ENCODE measurements around the gene CD63. TPM values are rescaled to one million over a fixed set of nuclear protein-coding genes. Genes with fewer than 3 reads are reported as not detected.
A peak's percentile ranks its signal among the peaks of the same experiment; 100 is the strongest.

Gene CD63
- total RNA-seq, 1 experiment from 2014 or later: 367 TPM

DNA sequence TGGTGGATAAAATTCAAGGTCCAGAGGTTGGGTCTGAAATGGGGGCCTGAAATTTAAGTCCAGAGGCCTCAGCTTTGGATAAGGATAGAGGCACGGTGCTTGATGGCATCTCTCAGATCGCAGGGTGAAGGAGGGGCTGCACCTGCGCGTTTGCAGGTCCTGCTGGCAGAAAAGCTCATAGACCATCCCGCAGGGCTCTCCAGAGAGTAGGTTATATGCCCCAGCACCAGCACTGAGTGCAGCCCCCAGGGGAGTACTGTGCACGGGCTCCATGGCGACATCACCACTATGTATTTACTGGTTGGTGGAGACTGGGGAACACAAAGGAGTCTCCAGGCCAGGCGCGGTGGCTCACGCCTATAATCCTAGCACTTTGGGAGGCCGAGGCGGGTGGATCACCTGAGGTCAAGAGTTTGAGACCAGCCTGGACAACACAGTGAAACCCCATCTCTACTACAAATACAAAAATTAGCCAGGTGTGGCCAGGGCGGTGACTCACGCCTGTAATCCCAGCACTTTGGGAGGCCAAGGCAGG lies 4.3 kb upstream of the CD63 start:
- TF ChIP-seq, protein P1, sequence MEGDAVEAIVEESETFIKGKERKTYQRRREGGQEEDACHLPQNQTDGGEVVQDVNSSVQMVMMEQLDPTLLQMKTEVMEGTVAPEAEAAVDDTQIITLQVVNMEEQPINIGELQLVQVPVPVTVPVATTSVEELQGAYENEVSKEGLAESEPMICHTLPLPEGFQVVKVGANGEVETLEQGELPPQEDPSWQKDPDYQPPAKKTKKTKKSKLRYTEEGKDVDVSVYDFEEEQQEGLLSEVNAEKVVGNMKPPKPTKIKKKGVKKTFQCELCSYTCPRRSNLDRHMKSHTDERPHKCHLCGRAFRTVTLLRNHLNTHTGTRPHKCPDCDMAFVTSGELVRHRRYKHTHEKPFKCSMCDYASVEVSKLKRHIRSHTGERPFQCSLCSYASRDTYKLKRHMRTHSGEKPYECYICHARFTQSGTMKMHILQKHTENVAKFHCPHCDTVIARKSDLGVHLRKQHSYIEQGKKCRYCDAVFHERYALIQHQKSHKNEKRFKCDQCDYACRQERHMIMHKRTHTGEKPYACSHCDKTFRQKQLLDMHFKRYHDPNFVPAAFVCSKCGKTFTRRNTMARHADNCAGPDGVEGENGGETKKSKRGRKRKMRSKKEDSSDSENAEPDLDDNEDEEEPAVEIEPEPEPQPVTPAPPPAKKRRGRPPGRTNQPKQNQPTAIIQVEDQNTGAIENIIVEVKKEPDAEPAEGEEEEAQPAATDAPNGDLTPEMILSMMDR (conservative IDR thresholded peaks at IDR 0.05; ENCODE audit: low read depth, low read length): no peak
- TF ChIP-seq EZH2 (IDR thresholded peaks at IDR 0.05; ENCODE audit: borderline replicate concordance, low read depth, low read length, poor library complexity, severe bottlenecking): no peak
- Histone ChIP-seq H3K4me3 (ENCODE audit: low read depth, low read length, poor library complexity, severe bottlenecking) (no peak overlapping the region), H3K4me1 (ENCODE audit: insufficient read depth, low read length, poor library complexity, severe bottlenecking) (peaks cover 25% of the 10 kb centered on the region), H3K27ac (ENCODE audit: low read depth, low read length, poor library complexity, severe bottlenecking) (no peak overlapping the region), H3K9me3 (ENCODE audit: low read depth, low read length, poor library complexity, severe bottlenecking) (no peaks in the 10 kb centered on the region), H3K27me3 (replicated peaks; ENCODE audit: insufficient read depth, low read depth, low read length, poor library complexity) (no peaks in the 10 kb centered on the region), H3K36me3 (ENCODE audit: insufficient read depth, low read length, poor library complexity, severe bottlenecking) (no peaks in the 10 kb centered on the region)
- DNase-seq (ENCODE audit: low spot score): no peak
- BruUV-seq (replicated peaks): no TSS peak
- ChIA-PET CTCF (no interaction called here), POLR2A (ENCODE audit: low non-redundant PET) (no interaction called here)
- intact Hi-C loops (cut with micrococcal nuclease; ENCODE audit: unreplicated experiment): no loop called here

DNA sequence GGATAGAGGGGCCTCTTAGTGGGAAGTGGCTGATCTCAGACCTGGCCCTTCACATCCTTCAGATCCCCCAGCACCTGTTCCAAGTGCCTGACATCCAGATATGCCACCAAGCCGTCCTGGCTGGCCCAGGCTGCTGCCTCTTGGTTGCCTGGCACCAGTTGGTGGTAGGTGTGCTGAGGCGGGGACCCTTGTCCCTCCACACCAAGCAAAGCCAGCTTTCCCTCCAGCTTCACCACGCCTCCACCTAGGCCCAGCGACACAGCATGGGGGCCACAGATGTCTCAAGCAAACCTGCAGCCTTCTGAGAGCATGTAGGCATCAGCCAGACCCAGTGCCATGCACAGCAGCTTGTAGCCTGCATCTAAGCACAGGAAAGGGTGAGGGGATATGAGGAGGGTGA lies 3.5 kb upstream of the CD63 start:
- CTCF ChIA-PET: no interaction called here

DNA sequence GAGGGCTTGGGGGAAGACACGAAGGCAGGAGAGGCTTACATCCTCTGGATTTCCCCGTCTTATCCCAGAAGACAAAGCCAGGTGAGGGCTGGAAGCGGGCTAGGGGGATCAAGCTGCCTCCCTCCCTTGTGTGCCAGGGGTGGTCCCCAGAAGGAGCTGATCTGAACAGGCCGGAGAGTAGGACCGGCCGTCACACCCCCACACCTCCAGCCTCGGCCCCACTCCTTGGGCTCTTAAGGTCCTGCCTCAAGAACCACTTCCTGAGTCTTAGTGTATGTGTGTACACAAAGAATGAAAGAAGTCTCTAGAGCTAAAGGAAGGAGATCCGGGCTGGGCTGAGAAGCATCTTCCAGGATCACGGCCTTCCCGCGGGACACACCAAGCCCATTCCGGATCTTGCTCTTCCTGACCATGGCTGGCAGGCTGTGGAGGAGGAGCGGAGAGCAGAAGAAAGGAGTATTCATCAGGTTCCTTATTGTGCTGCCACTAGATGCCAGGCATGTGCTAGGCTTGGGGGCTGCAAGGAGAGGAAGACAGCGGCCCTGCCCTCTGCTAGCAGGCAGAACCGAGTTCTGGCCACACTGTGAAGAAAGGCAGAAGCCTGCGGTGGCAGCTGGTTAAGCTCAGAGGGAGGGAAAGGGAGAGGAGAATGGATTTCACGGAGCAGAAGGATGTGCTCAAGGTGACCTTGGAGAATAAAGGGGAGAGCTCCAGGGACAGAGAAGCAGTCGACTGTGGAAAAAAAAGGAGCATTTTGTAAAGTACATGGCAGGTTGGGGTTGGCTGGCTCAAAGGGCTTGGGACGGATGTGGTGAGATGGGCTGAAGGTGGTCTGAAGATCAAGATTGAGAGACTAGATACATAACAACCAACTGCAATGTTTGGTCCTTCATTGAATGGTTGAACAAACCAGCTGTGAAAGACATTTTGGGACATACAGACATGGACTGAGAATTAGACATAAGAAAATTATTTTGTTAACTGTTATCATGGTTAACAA lies 1.3 kb upstream of the CD63 start:
- POLR2A ChIA-PET (ENCODE audit: low non-redundant PET): no interaction called here
- no peaks in the 10 kb centered on the region for H3K27me3 ChIP-seq (replicated peaks; ENCODE audit: insufficient read depth, low read depth, low read length, poor library complexity)
- TSS peak; percentile 60 for BruUV-seq (replicated peaks)
- no peak for DNase-seq (ENCODE audit: low spot score)
- peak overlapping the region; percentile 85 for H3K4me3 ChIP-seq (ENCODE audit: low read depth, low read length, poor library complexity, severe bottlenecking)
- H3K36me3 ChIP-seq (ENCODE audit: insufficient read depth, low read length, poor library complexity, severe bottlenecking): peaks cover 26% of the 10 kb centered on the region
- H3K9me3 ChIP-seq (ENCODE audit: low read depth, low read length, poor library complexity, severe bottlenecking): no peaks in the 10 kb centered on the region
- H3K27ac ChIP-seq (ENCODE audit: low read depth, low read length, poor library complexity, severe bottlenecking): peak overlapping the region; percentile 92
- peaks cover 12% of the 10 kb centered on the region for H3K4me1 ChIP-seq (ENCODE audit: insufficient read depth, low read length, poor library complexity, severe bottlenecking)
- CTCF ChIA-PET: interaction anchor here (0.6 to 1.7 kb wide), 3 partner anchors 9 to 73 kb away, joined by 4 to 12 read pairs (median 4); no protein-coding TSS in a partner anchor
- intact Hi-C loops (cut with micrococcal nuclease; ENCODE audit: unreplicated experiment): no loop called here
- TF ChIP-seq, protein P1 (conservative IDR thresholded peaks at IDR 0.05; ENCODE audit: low read depth, low read length): 0 out of 2 replicates have a peak, but pooled peaks have one; percentile 20
- no peak for TF ChIP-seq EZH2 (IDR thresholded peaks at IDR 0.05; ENCODE audit: borderline replicate concordance, low read depth, low read length, poor library complexity, severe bottlenecking)

More for the DNA sequence above, 3.5 kb upstream of the CD63 start:
- Histone ChIP-seq H3K4me3 (ENCODE audit: low read depth, low read length, poor library complexity, severe bottlenecking) (no peak overlapping the region), H3K27me3 (replicated peaks; ENCODE audit: insufficient read depth, low read depth, low read length, poor library complexity) (no peaks in the 10 kb centered on the region), H3K4me1 (ENCODE audit: insufficient read depth, low read length, poor library complexity, severe bottlenecking) (peaks cover 17% of the 10 kb centered on the region), H3K27ac (ENCODE audit: low read depth, low read length, poor library complexity, severe bottlenecking) (no peak overlapping the region), H3K9me3 (ENCODE audit: low read depth, low read length, poor library complexity, severe bottlenecking) (no peaks in the 10 kb centered on the region), H3K36me3 (ENCODE audit: insufficient read depth, low read length, poor library complexity, severe bottlenecking) (peaks cover 5% of the 10 kb centered on the region)
- POLR2A ChIA-PET (ENCODE audit: low non-redundant PET): no interaction called here
- no TSS peak for BruUV-seq (replicated peaks)
- no peak for TF ChIP-seq EZH2 (IDR thresholded peaks at IDR 0.05; ENCODE audit: borderline replicate concordance, low read depth, low read length, poor library complexity, severe bottlenecking)
- TF ChIP-seq, protein P1 (conservative IDR thresholded peaks at IDR 0.05; ENCODE audit: low read depth, low read length): no peak
- no peak for DNase-seq (ENCODE audit: low spot score)
- intact Hi-C loops (cut with micrococcal nuclease; ENCODE audit: unreplicated experiment): no loop called here
